HEK293 (cell line): ENCODE data around the gene SH3BP5.

Experiments
- CTCF ChIP-seq: fragments of 450-650 bp; formaldehyde crosslinking; IDR thresholded peaks from 2 replicates; pipeline ENCODE4 v1.5.1; 2016; ENCODE audit warnings: missing biosample characterization, missing genetic modification characterization
- REST ChIP-seq: fragments of 450-650 bp; formaldehyde crosslinking; IDR thresholded peaks from 2 replicates; pipeline ENCODE4 v1.5.1; 2016; ENCODE audit warnings: missing biosample characterization, missing genetic modification characterization
- SP3 ChIP-seq: fragments of 450-650 bp; formaldehyde crosslinking; IDR thresholded peaks from 2 replicates; pipeline ENCODE4 v1.5.1; 2016; ENCODE audit warnings: missing biosample characterization, missing genetic modification characterization
- YY1 ChIP-seq: fragments of 450-650 bp; formaldehyde crosslinking; IDR thresholded peaks from 2 replicates; pipeline ENCODE4 v1.5.1; 2018; ENCODE audit warnings: missing biosample characterization, missing genetic modification characterization
- ZBTB11 ChIP-seq: fragments of 450-650 bp; formaldehyde crosslinking; conservative IDR thresholded peaks from 2 replicates; pipeline ENCODE4 v1.5.1; 2016; ENCODE audit warnings: low read depth, missing biosample characterization, missing genetic modification characterization
- ZFP3 ChIP-seq: fragments of 450-650 bp; formaldehyde crosslinking; IDR thresholded peaks from 2 replicates; pipeline ENCODE4 v1.5.1; 2016; ENCODE audit warnings: low read depth, missing biosample characterization, missing genetic modification characterization
- ZNF280D ChIP-seq: fragments of 450-650 bp; formaldehyde crosslinking; IDR thresholded peaks from 2 replicates; pipeline ENCODE4 v1.5.1; 2016; ENCODE audit warnings: missing biosample characterization, missing genetic modification characterization
- ZNF398 ChIP-seq: fragments of 450-650 bp; formaldehyde crosslinking; IDR thresholded peaks from 2 replicates; pipeline ENCODE4 v1.5.1; 2017; ENCODE audit warnings: missing biosample characterization, missing genetic modification characterization
- ZNF501 ChIP-seq: fragments of 450-650 bp; formaldehyde crosslinking; IDR thresholded peaks from 2 replicates; pipeline ENCODE4 v1.5.1; 2016; ENCODE audit warnings: missing biosample characterization, missing genetic modification characterization
- ZNF521 ChIP-seq: fragments of 450-650 bp; formaldehyde crosslinking; IDR thresholded peaks from 2 replicates; pipeline ENCODE4 v1.5.1; 2017; ENCODE audit warnings: missing biosample characterization, mild to moderate bottlenecking, missing genetic modification characterization
- ZNF549 ChIP-seq: fragments of 450-650 bp; IDR thresholded peaks from 2 replicates; pipeline ENCODE4 v1.5.1; 2018; ENCODE audit warnings: missing biosample characterization, missing genetic modification characterization, mild to moderate bottlenecking, inconsistent platforms, moderate library complexity
- ZNF626 ChIP-seq: fragments of 450-650 bp; sonication (Bioruptor Pico); formaldehyde crosslinking; IDR thresholded peaks from 2 replicates; pipeline ENCODE4 v1.5.1; 2018; ENCODE audit warnings: missing biosample characterization, missing genetic modification characterization, inconsistent platforms
- ZNF777 ChIP-seq: fragments of 450-650 bp; formaldehyde crosslinking; IDR thresholded peaks from 2 replicates; pipeline ENCODE4 v1.5.1; 2017; ENCODE audit warnings: missing biosample characterization, missing genetic modification characterization, borderline replicate concordance
- ZNF792 ChIP-seq: fragments of 450-650 bp; formaldehyde crosslinking; IDR thresholded peaks from 2 replicates; pipeline ENCODE4 v1.5.1; 2016; ENCODE audit warnings: missing biosample characterization, missing genetic modification characterization

- TF ChIP-seq CTCF (tag by site-specific recombination) (no peak), SP3 (tag by site-specific recombination) (no peak), REST (no peak), ZNF521 (tag by site-specific recombination) (no peak), YY1 (tag by site-specific recombination) (no peak), ZFP3 (no peak), ZNF792 (tag by site-specific recombination) (no peak), ZNF626 (tag by site-specific recombination) (no peak), ZNF280D (tag by site-specific recombination) (no peak), ZNF501 (tag by site-specific recombination) (no peak), ZNF549 (tag by site-specific recombination) (no peak), ZNF777 (tag by site-specific recombination) (no peak), ZNF398 (tag by site-specific recombination) (no peak), ZBTB11 (tag by site-specific recombination) (no peak)
Measured at GRCh38 chr3:15313461-15313860, 18.9 kb downstream of the SH3BP5 start.
